Right forelimb (tissue), 1 donor: ENCODE results near the gene PRPF4.
A peak's percentile ranks its signal among the peaks of the same experiment; 100 is the strongest.

Experiments used
- DNase-seq: peaks from one replicate; pipeline ENCODE4 v3.0.0-alpha.2; 2018

Gene PRPF4

DNA sequence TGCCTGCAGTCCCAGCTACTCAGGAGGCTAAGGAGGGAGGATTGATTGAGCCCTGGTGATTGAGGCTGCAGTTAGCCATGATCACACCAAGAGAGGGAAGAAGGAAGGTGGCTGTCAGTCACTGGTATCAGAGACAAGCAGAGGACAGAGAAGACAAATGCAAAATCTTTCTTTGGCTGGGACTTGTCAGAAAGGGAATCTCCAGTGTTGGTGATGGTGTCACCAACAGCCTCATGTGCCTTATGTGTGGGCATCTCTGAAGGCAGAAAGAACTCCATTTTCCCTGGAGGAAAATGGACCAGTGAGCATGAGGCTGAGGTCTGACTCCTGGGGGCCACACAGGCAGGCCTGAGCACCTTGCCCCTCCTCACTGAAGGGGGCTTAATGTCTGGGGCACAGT is 39.8 kb downstream of the PRPF4 start:
- DNase-seq: no peak

DNA sequence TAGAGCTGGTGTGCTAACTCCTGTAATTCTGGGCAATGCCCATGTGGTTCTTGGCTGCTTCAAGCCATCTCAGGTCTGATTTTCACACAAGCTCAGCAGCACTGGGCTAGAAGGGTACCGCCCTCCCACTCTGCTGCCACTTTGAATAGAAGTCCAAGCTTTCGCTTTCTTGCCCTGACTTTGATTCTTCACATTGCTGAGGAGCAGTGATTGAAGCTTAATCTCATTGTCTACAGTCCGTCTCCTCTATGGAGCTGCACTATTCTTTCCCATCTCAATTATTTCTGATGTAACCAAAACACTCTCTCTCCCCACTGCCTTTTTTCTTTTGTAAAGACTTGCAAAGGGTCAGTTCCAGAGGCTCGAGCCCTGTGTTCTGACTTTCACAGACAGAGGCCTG is 40.6 kb downstream of the PRPF4 start:
- no peak for DNase-seq

DNA sequence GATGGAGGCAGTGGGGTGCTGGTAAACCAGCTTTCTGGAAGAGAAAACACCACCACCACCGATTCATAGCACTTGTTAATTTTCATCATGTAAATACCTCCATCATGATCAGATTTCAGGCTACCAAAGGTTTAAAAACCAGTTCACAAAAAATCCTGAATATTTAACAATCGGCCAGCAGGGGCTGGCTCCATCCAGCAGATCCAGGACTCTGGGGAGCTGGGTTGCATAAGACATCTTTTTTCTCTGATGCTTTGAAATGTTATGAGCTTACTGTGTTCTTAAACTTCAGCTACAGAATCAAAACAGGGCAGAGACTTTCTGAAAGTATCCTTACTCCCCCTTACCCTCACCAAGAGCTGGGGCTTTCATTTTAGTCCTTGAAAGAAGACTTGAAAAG is 42.3 kb downstream of the PRPF4 start:
- no peak for DNase-seq

- DNase-seq: no peak
These were observed 43.6 kb downstream of the PRPF4 start for GRCh38 chr9:113319054-113319453.

DNA sequence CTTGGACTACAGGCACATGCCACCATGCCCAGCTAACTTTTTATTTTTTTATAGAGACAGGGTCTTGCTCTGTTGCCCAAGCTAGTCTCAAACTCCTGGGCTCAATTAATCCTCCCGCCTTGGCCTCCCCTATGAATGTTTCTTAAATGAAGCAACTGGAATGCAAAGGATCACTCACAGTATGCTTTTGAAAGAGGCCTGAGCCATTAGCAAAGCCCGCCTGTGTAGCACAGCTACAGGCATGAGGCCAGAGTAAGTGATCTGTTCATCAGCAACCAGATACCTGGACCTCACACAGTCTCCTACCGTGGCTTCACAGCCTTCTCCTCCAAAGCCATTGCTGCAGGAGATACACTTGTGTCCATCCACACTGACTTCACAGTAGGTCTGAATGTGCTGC is 44.6 kb downstream of the PRPF4 start:
- no peak for DNase-seq

- DNase-seq: no peak
These were observed 47.2 kb downstream of the PRPF4 start for GRCh38 chr9:113322671-113323070.

DNA sequence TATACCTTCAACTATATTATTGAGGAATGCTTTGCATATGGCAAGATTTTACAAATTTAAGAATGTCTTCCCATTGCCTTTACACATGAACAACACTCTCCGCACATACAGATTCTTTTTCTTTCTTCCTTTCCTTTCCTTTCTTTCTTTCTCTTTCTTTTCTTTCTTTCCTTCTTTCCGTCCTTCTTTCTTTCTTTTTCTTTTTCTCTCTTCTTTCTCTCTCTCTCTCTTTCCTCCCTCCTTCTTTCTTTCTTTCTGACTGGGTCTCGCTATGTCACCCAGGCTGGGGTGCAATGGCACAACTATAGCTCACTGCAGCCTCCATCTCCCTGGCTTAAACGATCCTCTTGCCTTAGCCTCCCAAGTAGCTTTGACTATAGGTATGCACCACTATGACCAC is 50.8 kb downstream of the PRPF4 start:
- no peak for DNase-seq

- no peak for DNase-seq
These were observed 52.8 kb downstream of the PRPF4 start for GRCh38 chr9:113328045-113328782.

- no peak for DNase-seq
These were observed 56.3 kb downstream of the PRPF4 start for GRCh38 chr9:113331780-113332179.

DNA sequence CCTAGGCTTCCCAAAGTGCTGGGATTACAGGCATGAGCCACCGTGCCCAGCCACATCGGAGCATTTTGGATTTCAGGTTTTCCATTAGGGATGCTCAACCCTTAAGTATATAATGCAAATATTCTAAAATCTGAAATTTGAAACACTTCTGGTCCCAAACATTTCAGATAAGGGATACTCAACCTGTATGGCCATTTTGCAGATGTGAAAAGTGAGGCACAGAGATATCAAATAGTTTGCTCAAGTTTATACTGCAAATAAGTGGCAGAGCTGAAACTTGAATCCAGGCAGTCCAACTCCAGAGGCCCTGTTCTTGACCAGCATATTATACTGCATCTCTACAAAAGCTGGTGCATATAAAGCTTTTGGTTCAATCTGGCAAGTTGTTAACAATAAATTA is 62.3 kb downstream of the PRPF4 start:
- DNase-seq: no peak

DNA sequence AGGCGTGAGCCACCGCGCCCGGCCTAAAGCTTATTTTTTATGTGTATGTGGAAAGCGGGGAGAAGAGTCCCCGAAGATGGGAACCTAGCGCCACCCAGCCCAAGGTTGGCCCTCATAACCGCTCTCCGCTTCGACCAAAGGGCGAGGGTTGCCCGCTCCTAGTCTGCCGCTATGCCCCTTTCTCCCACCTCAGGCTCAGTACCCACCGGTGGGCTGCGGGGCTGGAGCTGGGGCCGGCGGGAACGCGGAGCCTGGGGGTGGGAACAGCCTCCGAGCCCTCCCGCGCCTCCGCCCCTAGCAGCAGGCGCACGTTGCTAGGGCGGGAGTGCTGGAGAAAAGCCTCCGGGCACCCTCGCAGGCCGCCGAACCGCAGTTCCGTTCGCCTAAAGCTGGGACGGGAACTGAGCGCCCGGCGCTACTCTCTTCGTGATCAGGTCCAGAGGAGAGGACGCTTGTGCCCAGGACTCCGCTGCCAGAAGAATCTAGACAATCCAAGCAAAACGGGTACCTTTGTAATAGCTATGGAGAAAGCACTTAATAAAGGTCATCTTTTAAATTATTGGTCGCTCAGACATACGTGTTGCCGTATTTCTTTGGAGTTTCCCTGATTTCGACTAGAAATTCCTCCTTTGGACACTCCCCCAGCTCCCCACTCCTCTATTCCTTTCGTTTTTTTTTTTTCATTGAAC is 64.7 kb downstream of the PRPF4 start, which contains the start of gene WDR31:
Gene WDR31, minus strand, starts transcription at position 265 of the 689 bp plus-strand sequence. CDS start 8,253 bp downstream, outside the sequence.
- DNase-seq: peak; percentile 92

DNA sequence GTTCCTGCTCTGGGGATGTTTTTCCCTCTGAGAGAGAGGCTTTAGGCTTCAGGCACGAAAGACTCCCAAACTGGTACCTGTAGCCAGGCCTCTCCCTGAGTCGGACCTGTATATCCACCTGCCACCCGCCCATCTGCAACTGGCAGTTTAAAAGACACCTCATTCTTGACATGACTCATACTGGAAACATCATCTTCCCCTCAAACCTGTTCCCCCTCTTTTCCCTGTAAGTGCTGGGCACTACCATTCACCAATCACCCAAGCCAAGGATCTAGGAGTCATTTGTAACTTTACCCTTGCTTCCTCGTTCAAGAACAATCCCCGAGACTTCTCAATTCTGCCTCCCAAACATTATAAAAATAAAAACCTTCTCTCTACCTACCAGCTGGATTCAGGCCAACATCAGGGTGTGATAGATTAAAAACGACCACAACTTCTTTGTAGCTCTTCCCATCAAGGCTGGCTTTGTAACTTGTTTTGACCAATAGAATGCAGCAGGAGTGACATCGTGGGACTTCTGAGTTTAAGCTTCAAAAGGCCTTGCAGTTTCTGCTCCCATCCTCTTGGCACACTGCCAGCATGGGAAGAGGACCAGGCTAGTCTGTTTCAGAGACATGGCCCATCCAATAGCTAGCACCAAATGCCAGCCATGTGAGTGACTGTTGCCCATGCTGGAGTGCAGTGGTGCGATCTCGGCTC is 66.4 kb downstream of the PRPF4 start:
- DNase-seq: no peak
